DND-41 (cell line): ENCODE data around the gene CSF2.

ENCODE experiments used
- CTCF ChIP-seq: IDR thresholded peaks from 2 replicates; pipeline ENCODE4 v1.5.1; 2012; ENCODE audit warnings: borderline replicate concordance, low read length, moderate library complexity, mild to moderate bottlenecking; ENCODE audit not compliant: poor library complexity, severe bottlenecking; ENCODE audit errors: extremely low read depth
- EZH2 ChIP-seq: IDR thresholded peaks from 3 replicates; pipeline ENCODE4 v1.6.1; 2012; ENCODE audit warnings: borderline replicate concordance, low read depth, mild to moderate bottlenecking, moderate library complexity, low read length, inconsistent platforms; ENCODE audit not compliant: severe bottlenecking

- TF ChIP-seq CTCF (no peak), EZH2 (no peak)
Observed at GRCh38 chr5:132050661-132051552, 22.7 kb upstream of the CSF2 start.
